AG04449 (cell line): ENCODE results near the gene RRP8.

Experiments
- CTCF ChIA-PET: fragments of 350-600 bp; formaldehyde crosslinking; extraction: SDS; loops from one replicate; lab custom pipeline; 2021; ENCODE audit warnings: antibody characterized with exemption; lab: Yijun Ruan, JAX
- POLR2A ChIA-PET: fragments of 400-600, 350-600 bp; formaldehyde crosslinking; extraction: SDS; loops from one replicate; lab custom pipeline; 2020; ENCODE audit warnings: antibody characterized with exemption, inconsistent platforms; lab: Yijun Ruan, JAX
- DNase-seq: peaks from one replicate; pipeline ENCODE4 v3.0.0-alpha.2; 2010; ENCODE audit warnings: low read depth, low spot score
- H3K4me3 ChIP-seq: 2 replicates; pipeline ENCODE4 v1.5.1; 2011; ENCODE audit warnings: low read depth, mild to moderate bottlenecking, control low read depth, low read length
- TF ChIP-seq, protein P1 (sequence below): IDR thresholded peaks from one replicate; pipeline ENCODE4 v1.5.1; 2011; ENCODE audit warnings: mild to moderate bottlenecking, moderate library complexity, low read length, control low read depth, inconsistent platforms; ENCODE audit not compliant: insufficient read depth; ENCODE audit errors: missing control alignments

Gene RRP8

DNA sequence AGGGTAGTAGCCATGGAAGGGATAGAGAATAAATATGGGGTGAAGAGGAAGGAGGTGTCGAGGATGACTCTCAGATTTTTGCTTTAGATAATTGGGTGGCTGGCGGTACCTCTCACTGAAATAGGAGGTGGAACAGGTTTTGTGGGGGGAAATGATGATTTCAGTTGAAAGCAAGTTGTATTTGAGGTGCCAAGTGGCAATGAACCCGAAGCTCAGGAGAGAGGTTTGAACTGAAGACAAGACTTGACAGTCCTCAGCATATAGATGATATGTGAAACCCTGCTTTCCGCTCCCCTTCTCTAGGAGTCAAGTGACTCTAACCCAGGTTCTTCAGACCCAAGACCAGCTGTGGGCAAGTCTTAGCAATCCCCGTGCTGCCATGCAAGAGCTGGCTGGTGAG lies 33.7 kb downstream of the RRP8 start:
- ChIA-PET CTCF (interaction anchor here (0.9 to 3.1 kb wide), 5 partner anchors 9 to 64 kb away, joined by 3 to 14 read pairs (median 3); no protein-coding TSS in a partner anchor), POLR2A (no interaction called here)
- TF ChIP-seq, protein P1, sequence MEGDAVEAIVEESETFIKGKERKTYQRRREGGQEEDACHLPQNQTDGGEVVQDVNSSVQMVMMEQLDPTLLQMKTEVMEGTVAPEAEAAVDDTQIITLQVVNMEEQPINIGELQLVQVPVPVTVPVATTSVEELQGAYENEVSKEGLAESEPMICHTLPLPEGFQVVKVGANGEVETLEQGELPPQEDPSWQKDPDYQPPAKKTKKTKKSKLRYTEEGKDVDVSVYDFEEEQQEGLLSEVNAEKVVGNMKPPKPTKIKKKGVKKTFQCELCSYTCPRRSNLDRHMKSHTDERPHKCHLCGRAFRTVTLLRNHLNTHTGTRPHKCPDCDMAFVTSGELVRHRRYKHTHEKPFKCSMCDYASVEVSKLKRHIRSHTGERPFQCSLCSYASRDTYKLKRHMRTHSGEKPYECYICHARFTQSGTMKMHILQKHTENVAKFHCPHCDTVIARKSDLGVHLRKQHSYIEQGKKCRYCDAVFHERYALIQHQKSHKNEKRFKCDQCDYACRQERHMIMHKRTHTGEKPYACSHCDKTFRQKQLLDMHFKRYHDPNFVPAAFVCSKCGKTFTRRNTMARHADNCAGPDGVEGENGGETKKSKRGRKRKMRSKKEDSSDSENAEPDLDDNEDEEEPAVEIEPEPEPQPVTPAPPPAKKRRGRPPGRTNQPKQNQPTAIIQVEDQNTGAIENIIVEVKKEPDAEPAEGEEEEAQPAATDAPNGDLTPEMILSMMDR: no peak
- DNase-seq: no peak
- H3K4me3 ChIP-seq: no peak overlapping the region

DNA sequence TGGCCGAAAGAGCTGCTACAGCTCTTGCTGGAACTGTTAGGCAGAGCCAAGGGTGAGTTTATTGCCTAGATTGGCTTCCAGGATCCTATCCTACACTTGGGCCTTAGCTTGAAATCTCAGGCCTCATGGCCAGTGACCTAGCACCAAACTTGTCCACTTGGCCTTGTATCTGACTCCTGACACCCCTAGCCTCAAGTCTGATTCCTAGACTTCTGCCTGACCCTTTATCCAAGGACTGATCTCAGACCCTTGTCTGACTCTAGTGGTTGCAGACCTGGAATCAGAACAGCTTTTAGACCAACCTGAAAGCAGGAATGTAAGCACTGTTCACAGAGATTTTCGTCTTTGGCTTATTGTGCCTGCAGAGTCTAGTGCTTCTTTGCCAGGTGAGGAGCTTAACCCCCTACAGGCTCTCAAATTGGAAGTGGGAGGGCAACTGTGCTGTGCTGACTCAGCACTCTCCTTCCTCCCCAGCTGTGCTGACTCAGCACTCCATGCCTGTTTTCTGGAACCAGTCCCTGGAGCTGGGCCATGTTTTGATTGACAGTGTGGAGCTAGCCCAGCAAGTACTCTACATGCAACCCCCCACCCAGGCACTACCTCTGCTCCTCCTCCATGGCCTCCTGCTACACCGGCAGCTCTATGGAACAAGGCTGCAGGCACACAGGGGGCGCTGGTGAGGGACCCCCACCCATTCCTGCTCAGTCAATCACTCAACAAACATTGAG lies 35.1 kb downstream of the RRP8 start:
- no peak overlapping the region for H3K4me3 ChIP-seq
- no peak for DNase-seq
- TF ChIP-seq, protein P1: no peak
- POLR2A ChIA-PET: interaction anchor here (0.6 to 1.0 kb wide), 2 partner anchors 53 to 127 kb away, joined by 3 to 6 read pairs; no protein-coding TSS in a partner anchor
- CTCF ChIA-PET: interaction anchor here (0.8 to 3.1 kb wide), 4 partner anchors 15 to 114 kb away, joined by 3 to 14 read pairs (median 3); partner anchors contain the start of gene MRPL17

DNA sequence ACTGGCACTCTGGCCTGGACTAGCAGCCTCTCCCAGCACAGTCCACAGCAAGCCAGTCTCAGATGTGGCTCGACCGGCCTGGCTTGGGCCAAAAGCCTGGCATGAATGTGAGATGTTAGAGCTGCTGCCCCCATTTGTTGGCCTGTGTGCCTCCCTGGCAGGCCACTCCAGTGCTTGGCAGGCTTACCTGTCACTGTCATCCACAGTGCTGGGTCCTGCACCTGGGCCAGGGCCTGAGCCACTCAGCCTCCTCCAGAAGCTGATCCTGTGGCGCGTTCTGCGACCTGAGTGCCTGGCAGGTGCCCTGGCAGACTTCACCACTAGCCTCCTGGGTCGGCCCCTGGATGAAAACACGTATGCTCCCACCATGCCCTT lies 36.1 kb downstream of the RRP8 start:
- CTCF ChIA-PET: interaction anchor here (1.1 to 3.1 kb wide), 2 partner anchors 35 to 115 kb away, joined by 3 to 14 read pairs; partner anchors contain the start of gene MRPL17

DNA sequence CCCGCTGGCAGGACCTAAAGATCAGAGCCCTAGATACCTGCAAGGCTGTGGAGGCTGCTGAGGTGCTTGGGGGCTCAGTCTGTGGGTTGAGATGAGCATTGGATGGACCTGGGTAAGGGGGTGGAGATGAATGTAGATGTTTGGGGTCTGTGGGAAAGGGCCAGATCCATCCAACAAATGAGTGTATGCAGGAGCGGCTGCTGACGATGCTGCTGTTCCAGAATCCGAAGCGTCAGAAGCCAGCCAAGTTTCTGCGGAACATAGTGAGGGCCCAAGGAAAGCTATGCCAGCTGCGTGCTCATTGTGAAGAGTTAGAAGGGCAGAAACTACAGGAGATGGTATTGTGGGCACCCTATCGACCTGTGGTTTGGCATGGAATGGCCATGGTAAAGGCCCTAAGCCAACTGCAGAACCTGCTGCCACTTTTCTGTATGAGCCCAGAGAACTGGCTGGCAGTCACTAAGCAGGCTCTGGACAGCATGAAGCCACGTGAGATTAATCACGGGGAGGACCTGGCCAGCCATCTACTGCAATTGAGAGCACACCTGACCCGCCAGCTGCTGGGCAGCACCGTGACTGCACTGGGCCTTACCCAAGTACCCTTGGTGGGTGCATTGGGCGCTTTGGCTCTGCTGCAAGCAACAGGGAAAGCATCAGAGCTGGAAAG lies 36.6 kb downstream of the RRP8 start:
- ChIA-PET POLR2A (no interaction called here), CTCF (interaction anchor here (3.1 kb wide), 1 partner anchor 35 kb away, joined by 14 read pairs; no protein-coding TSS in a partner anchor)
- TF ChIP-seq, protein P1: no peak
- no peak overlapping the region for H3K4me3 ChIP-seq
- DNase-seq: no peak

More for the DNA sequence above, 36.1 kb downstream of the RRP8 start:
- no peak for DNase-seq
- POLR2A ChIA-PET: no interaction called here
- TF ChIP-seq, protein P1: no peak
- no peak overlapping the region for H3K4me3 ChIP-seq

DNA sequence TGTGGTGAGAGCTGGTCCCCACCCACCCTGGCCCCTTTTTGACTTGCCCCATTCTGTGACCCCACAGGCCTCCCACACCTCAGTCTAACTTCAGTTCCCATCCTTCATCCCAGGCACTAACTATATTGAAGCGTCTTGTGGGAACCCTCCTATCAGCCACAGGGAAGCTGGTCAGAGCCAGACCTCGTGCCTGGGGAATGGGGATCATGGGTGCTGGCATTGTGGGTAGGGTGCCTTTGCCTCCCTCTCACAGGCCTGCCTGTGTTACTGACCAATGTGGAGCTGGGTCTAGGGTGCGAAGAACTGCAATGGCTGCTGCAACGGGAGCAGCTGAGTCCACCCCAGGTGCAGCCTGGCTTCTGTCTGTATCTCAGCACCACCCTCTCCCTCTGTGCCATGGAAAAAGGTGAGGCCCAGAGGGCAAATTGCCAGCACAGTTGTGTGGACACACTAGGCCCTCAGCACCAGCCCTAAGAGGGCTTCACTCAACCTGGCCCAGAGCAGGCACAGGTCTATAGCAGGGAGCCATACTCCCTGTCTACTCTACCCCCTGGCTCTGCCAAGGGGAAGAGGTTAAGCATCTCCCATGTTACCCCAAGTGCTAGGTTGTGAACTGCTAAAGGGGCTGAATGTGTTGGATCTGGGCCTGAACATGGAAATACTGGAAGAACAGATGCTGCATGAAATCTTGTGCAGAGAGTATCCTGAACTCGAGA lies 37.3 kb downstream of the RRP8 start:
- TF ChIP-seq, protein P1: no peak
- no peak for DNase-seq
- no peak overlapping the region for H3K4me3 ChIP-seq
- CTCF ChIA-PET: interaction anchor here (0.9 to 1.4 kb wide), 2 partner anchors 9 to 36 kb away, joined by 3 read pairs; no protein-coding TSS in a partner anchor
- POLR2A ChIA-PET: no interaction called here
